Measurements from ENCODE around the gene ITPR2. TPM values are rescaled to one million over a fixed set of nuclear protein-coding genes. Genes with fewer than 3 reads are reported as not detected.
"Not testable (repeated sequence)": the region's sequence is repeated elsewhere in the genome, so short reads cannot be mapped to it uniquely, and the experiment has no call there.

Gene ITPR2
- total and polyA plus RNA-seq, 4 donors: 30.9 to 133 (median 73.2) TPM

- no CpG with 5 or more reads among the region's 1 CpG for WGBS (ENCODE audit: insufficient coverage)
- H3K27ac ChIP-seq (ENCODE audit: low read depth, low read length): no peak overlapping the region
- H3K27me3 ChIP-seq (ENCODE audit: control insufficient read depth, insufficient read depth, low read length): no peaks in the 10 kb centered on the region
- H3K36me3 ChIP-seq (ENCODE audit: control insufficient read depth, insufficient read depth, low read length): no peaks in the 10 kb centered on the region
- H3K4me3 ChIP-seq (ENCODE audit: low read depth, low read length): no peak overlapping the region
- H3K4me1 ChIP-seq (ENCODE audit: control insufficient read depth, insufficient read depth, low read length): peaks cover 3% of the 10 kb centered on the region
- DNase-seq (ENCODE audit: low read depth in 4 of 6, low spot score in 6 of 6): no peak
- no peaks in the 10 kb centered on the region for H3K9me3 ChIP-seq (ENCODE audit: control insufficient read depth, insufficient read depth, low read length)
Observed at GRCh38 chr12:26783131-26783526, 49.9 kb downstream of the ITPR2 start.

DNA sequence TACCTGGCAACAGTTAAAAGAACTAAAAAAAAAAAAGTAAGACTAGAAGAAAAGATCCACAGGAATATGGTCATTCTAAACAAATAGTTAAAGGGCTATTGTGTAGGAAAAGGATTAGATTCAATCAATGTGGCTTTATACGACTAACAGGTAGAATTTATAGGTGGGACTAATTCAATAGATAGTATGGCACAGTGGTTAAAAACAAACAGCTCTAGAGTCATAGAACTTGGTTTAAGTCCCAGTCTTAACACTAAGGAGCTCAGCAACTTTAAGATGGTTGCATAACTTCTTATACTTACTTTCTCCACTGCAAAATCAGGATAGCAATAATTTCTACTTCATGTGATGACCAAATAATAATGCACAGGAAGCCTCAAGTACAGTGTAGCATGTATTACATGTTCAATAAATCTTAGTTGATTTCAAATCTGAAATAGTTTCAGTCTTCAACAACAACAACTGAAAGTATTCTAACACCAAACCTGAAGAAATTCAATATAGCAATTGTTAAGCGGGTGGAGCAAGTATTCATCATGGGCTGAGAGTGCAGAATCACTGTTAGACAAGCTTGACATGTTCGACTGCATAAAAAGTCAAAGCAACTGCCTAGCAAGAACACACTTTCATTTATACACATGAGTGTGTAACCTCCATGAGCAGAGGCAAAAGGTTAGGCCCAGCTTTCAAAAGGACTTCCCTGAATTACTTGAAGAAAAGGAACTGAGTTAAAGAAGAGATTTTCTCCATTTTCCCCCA, 50.4 kb downstream of the ITPR2 start:
- Histone ChIP-seq H3K4me1 (ENCODE audit: control insufficient read depth, insufficient read depth, low read length) (peaks cover 3% of the 10 kb centered on the region), H3K36me3 (ENCODE audit: control insufficient read depth, insufficient read depth, low read length) (no peaks in the 10 kb centered on the region), H3K27ac (ENCODE audit: low read depth, low read length) (no peak overlapping the region), H3K9me3 (ENCODE audit: control insufficient read depth, insufficient read depth, low read length) (peaks cover 3% of the 10 kb centered on the region), H3K4me3 (ENCODE audit: low read depth, low read length) (no peak overlapping the region), H3K27me3 (ENCODE audit: control insufficient read depth, insufficient read depth, low read length) (no peaks in the 10 kb centered on the region)
- WGBS (ENCODE audit: insufficient coverage): no CpG with 5 or more reads among the region's 3 CpGs
- DNase-seq (ENCODE audit: low read depth in 4 of 6, low spot score in 6 of 6): no peak

DNA sequence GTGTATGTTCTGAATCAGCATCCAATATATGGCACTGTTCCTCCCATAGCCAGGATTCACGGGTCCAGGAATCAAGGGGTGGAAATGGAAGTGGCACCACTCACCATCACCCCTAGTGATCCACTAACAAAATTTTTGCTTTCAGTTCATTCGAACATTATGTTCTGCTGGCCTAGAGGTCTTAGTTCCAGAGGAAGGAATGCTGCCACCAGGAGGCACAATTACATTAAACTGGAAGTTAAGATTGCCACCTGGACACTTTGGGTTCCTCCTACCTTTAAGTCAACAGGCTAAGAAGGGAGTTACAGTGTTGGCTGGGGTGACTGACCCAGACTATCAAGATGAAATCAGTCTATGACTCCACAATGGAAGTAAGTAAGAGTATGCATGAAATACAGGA, 52.3 kb downstream of the ITPR2 start:
- H3K27me3 ChIP-seq (ENCODE audit: control insufficient read depth, insufficient read depth, low read length); H3K27ac ChIP-seq (ENCODE audit: low read depth, low read length); DNase-seq (ENCODE audit: low read depth in 4 of 6, low spot score in 6 of 6); H3K9me3 ChIP-seq (ENCODE audit: control insufficient read depth, insufficient read depth, low read length); H3K36me3 ChIP-seq (ENCODE audit: control insufficient read depth, insufficient read depth, low read length); H3K4me3 ChIP-seq (ENCODE audit: low read depth, low read length); H3K4me1 ChIP-seq (ENCODE audit: control insufficient read depth, insufficient read depth, low read length): not testable (repeated sequence)
- no CpG with 5 or more reads among the region's 2 CpGs for WGBS (ENCODE audit: insufficient coverage)

GRCh38 chr12:26778173-26778775, 54.7 kb downstream of the ITPR2 start:
- H3K27ac ChIP-seq (ENCODE audit: low read depth, low read length); H3K9me3 ChIP-seq (ENCODE audit: control insufficient read depth, insufficient read depth, low read length); DNase-seq (ENCODE audit: low read depth in 4 of 6, low spot score in 6 of 6); H3K27me3 ChIP-seq (ENCODE audit: control insufficient read depth, insufficient read depth, low read length); H3K4me1 ChIP-seq (ENCODE audit: control insufficient read depth, insufficient read depth, low read length); H3K4me3 ChIP-seq (ENCODE audit: low read depth, low read length); H3K36me3 ChIP-seq (ENCODE audit: control insufficient read depth, insufficient read depth, low read length): not testable (repeated sequence)
- WGBS (ENCODE audit: insufficient coverage): 89% methylated on average over 5 of the region's 5 CpGs

DNA sequence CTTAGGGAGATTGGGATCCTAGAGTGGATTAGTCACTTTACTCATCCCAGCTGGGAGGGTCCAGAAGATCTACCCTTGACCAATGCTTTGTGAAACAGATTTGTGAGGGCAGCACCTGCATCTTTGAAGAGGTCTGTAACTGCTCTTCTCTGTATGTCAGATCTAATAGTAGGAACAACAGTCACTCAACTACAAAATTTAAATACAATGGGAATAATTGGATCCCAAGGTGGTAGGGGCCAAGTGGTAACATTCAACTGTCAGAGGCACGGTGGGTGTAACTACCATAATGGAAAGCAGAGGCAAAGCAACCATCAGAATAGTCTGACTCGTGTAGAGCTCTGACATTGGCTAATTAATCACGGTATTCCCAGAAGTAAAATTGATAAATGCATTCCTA, 55.8 kb downstream of the ITPR2 start:
- Histone ChIP-seq H3K9me3 (ENCODE audit: control insufficient read depth, insufficient read depth, low read length) (peaks cover 9% of the 10 kb centered on the region), H3K4me1 (ENCODE audit: control insufficient read depth, insufficient read depth, low read length) (no peaks in the 10 kb centered on the region), H3K4me3 (ENCODE audit: low read depth, low read length) (no peak overlapping the region), H3K36me3 (ENCODE audit: control insufficient read depth, insufficient read depth, low read length) (no peaks in the 10 kb centered on the region), H3K27ac (ENCODE audit: low read depth, low read length) (no peak overlapping the region), H3K27me3 (ENCODE audit: control insufficient read depth, insufficient read depth, low read length) (no peaks in the 10 kb centered on the region)
- WGBS (ENCODE audit: insufficient coverage): 77% methylated on average over 1 of the region's 3 CpGs
- DNase-seq (ENCODE audit: low read depth in 4 of 6, low spot score in 6 of 6): no peak

DNA sequence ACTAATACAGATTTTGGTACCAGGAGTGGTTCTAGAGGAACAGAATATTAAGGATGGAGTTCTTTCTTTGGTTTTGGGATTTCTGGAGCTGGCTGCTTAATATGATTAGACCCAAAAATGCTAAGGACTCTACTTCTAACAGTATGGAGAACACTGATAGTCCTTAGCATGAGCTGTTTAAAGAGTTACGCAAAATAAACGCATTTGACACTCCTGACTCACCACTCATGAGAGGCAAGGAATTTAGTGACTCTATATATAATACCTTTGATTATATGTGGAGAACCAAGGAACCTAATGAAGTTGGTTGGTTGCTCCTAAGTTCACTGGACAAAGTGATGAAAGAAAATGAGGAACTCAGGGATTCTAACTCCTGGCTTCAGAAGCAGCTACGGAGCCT, 57.0 kb downstream of the ITPR2 start:
- DNase-seq (ENCODE audit: low read depth in 4 of 6, low spot score in 6 of 6); H3K4me3 ChIP-seq (ENCODE audit: low read depth, low read length); H3K4me1 ChIP-seq (ENCODE audit: control insufficient read depth, insufficient read depth, low read length); H3K9me3 ChIP-seq (ENCODE audit: control insufficient read depth, insufficient read depth, low read length); H3K27ac ChIP-seq (ENCODE audit: low read depth, low read length); H3K36me3 ChIP-seq (ENCODE audit: control insufficient read depth, insufficient read depth, low read length); H3K27me3 ChIP-seq (ENCODE audit: control insufficient read depth, insufficient read depth, low read length): not testable (repeated sequence)
- WGBS (ENCODE audit: insufficient coverage): 44% methylated on average over 1 of the region's 3 CpGs

DNA sequence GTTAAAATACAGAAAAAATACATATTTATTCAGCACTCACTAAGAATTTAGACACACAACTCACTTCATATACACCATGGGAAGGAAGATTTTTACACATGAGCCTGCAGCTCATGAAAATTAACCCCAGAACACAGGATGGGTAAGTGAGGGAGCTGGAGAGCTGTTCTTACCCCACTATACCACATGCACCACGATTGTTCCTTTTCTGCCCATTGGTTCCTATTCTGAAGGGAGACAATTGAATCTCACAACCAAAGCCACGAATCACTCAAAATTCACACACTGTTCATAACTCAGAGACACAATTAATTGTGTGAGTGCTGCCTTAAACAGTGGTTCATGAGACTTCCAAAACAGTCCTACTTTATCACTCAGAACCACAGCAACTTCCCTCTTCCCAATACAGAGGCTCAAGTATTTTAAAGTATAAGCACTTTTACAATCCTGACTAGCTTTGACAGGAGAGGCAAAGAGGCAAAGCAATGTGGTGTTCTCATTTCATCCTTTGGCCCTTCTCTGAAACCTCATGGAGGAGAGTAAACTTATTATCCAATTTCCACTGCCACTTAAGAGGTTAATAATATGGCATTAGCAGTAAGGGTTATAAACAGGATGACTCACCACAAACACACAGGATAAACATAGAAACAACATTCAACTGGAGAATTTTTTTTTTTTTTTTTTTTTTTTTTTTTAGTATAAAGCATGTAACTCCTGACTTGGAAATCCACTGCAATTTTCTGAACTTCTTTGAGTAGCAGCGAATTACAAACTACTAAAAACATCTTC, 59.5 kb downstream of the ITPR2 start:
- Histone ChIP-seq H3K36me3 (ENCODE audit: control insufficient read depth, insufficient read depth, low read length) (no peaks in the 10 kb centered on the region), H3K4me3 (ENCODE audit: low read depth, low read length) (no peak overlapping the region), H3K27me3 (ENCODE audit: control insufficient read depth, insufficient read depth, low read length) (no peaks in the 10 kb centered on the region), H3K9me3 (ENCODE audit: control insufficient read depth, insufficient read depth, low read length) (peaks cover 9% of the 10 kb centered on the region), H3K4me1 (ENCODE audit: control insufficient read depth, insufficient read depth, low read length) (no peaks in the 10 kb centered on the region), H3K27ac (ENCODE audit: low read depth, low read length) (peak overlapping the region; percentile 22)
- no peak for DNase-seq (ENCODE audit: low read depth in 4 of 6, low spot score in 6 of 6)
- no CpG with 5 or more reads among the region's 3 CpGs for WGBS (ENCODE audit: insufficient coverage)

DNA sequence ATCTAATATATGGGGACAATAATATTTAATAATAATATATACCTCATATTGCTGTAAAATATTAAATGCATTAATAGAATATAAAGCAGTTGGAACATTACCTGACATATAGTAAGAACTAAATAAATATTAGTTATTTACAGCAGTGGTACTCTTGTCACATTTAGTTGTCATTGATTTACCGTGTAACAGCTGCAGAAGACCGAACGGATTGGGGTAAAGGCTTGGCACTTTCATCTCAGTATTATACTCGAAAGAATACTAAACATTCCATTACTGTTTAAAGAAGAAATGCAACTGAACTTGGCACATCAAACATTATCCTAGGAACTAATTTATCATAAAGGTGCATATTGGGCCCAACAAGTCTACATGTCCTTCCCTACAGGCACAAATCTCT, 61.1 kb downstream of the ITPR2 start:
- WGBS (ENCODE audit: insufficient coverage): no CpG with 5 or more reads among the region's 4 CpGs
- no peak for DNase-seq (ENCODE audit: low read depth in 4 of 6, low spot score in 6 of 6)
- Histone ChIP-seq H3K27ac (ENCODE audit: low read depth, low read length) (no peak overlapping the region), H3K36me3 (ENCODE audit: control insufficient read depth, insufficient read depth, low read length) (no peaks in the 10 kb centered on the region), H3K9me3 (ENCODE audit: control insufficient read depth, insufficient read depth, low read length) (peaks cover 2% of the 10 kb centered on the region), H3K4me1 (ENCODE audit: control insufficient read depth, insufficient read depth, low read length) (no peaks in the 10 kb centered on the region), H3K27me3 (ENCODE audit: control insufficient read depth, insufficient read depth, low read length) (no peaks in the 10 kb centered on the region), H3K4me3 (ENCODE audit: low read depth, low read length) (no peak overlapping the region)

DNA sequence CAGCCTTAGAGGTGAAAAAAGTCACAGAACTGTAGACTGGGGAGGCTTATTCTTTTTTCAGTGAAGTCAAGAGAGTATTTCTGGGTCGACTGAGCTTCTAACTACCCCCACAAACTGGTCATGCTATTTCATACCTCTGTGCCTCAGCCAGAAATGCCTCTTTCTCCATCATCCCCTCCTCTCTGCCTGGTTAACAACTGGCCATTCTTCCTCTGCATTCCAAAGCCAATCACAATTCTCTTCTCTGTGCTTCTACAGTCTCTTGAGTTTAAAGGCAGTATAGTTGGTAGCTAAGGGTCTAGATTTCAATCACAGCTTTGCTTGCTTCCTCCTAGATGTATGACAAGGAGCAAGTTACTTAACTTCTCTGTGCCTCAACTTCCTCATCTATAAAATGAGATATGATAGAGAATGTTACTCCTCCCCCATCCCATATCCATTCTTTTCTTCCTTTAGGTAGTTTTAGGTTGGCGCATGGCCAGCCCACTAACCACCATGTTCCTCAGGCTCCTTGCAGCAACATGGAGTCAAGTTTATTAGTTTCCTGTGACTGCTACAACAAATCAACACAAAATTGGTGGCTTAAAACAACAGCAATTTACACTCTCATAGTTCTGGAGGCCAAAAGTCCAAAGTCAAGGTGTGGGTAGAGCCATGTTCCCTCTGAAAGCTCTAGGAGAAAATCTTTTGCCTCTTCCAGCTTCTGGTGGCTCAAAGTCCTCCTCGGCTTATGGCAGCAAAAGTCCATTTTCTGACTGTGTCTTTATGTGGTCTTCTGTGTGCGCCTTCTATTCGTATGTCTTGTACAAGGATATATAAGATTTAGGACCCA, 62.5 kb downstream of the ITPR2 start:
- no peak overlapping the region for H3K4me3 ChIP-seq (ENCODE audit: low read depth, low read length)
- no peaks in the 10 kb centered on the region for H3K27me3 ChIP-seq (ENCODE audit: control insufficient read depth, insufficient read depth, low read length)
- DNase-seq (ENCODE audit: low read depth in 4 of 6, low spot score in 6 of 6): no peak
- no peaks in the 10 kb centered on the region for H3K9me3 ChIP-seq (ENCODE audit: control insufficient read depth, insufficient read depth, low read length)
- no peaks in the 10 kb centered on the region for H3K4me1 ChIP-seq (ENCODE audit: control insufficient read depth, insufficient read depth, low read length)
- no CpG with 5 or more reads among the region's 5 CpGs for WGBS (ENCODE audit: insufficient coverage)
- no peaks in the 10 kb centered on the region for H3K36me3 ChIP-seq (ENCODE audit: control insufficient read depth, insufficient read depth, low read length)
- H3K27ac ChIP-seq (ENCODE audit: low read depth, low read length): no peak overlapping the region
